Activated CD4-positive, alpha-beta T cell treated with anti-CD3 and anti-CD28 coated beads for 1 hour (primary cell): ENCODE data around the gene CEP250.
"Not testable (repeated sequence)": the region's sequence is repeated elsewhere in the genome, so short reads cannot be mapped to it uniquely, and the experiment has no call there.

Experiments
- DNase-seq: peaks from one replicate; pipeline ENCODE4 v3.0.0-alpha.2; 2020

CEP250 gene

GRCh38 chr20:35539756-35540212 is 84.4 kb downstream of the CEP250 start:
- no peak for DNase-seq

GRCh38 chr20:35541118-35541782 is 85.9 kb downstream of the CEP250 start:
- DNase-seq = no peak

- peak; percentile 94 for DNase-seq
Measured at GRCh38 chr20:35541783-35542662, 86.6 kb downstream of the CEP250 start, which contains the start of gene ERGIC3. Gene ERGIC3 (plus strand): TSS chr20:35542078. CDS start chr20:35542098, 20 bp downstream.

- DNase-seq = no peak
Measured at GRCh38 chr20:35542990-35543389, 87.6 kb downstream of the CEP250 start.

- no peak for DNase-seq
Measured at GRCh38 chr20:35544436-35544835, 89.0 kb downstream of the CEP250 start.

- not testable (repeated sequence) for DNase-seq
Measured at GRCh38 chr20:35544941-35545340, 89.5 kb downstream of the CEP250 start.

- DNase-seq = no peak
Measured at GRCh38 chr20:35546127-35546526, 90.7 kb downstream of the CEP250 start.

- no peak for DNase-seq
Measured at GRCh38 chr20:35547329-35547728, 91.9 kb downstream of the CEP250 start.

GRCh38 chr20:35551503-35551902 is 96.1 kb downstream of the CEP250 start:
- DNase-seq = no peak

GRCh38 chr20:35552914-35553313 is 97.5 kb downstream of the CEP250 start:
- DNase-seq = no peak

GRCh38 chr20:35555461-35555860 is 100.1 kb downstream of the CEP250 start:
- not testable (repeated sequence) for DNase-seq

GRCh38 chr20:35555951-35556645 is 100.7 kb downstream of the CEP250 start:
- DNase-seq = no peak

- DNase-seq = no peak
Measured at GRCh38 chr20:35556871-35557270, 101.5 kb downstream of the CEP250 start.

GRCh38 chr20:35558451-35558850 is 103.1 kb downstream of the CEP250 start:
- DNase-seq = no peak

- DNase-seq = no peak
Measured at GRCh38 chr20:35559042-35559693, 103.8 kb downstream of the CEP250 start.

- DNase-seq = no peak
Measured at GRCh38 chr20:35560105-35560511, 104.7 kb downstream of the CEP250 start.

GRCh38 chr20:35560541-35560940 is 105.1 kb downstream of the CEP250 start:
- no peak for DNase-seq

GRCh38 chr20:35561268-35561667 is 105.9 kb downstream of the CEP250 start:
- DNase-seq = no peak

GRCh38 chr20:35561671-35562070 is 106.3 kb downstream of the CEP250 start:
- no peak for DNase-seq

GRCh38 chr20:35562541-35563110 is 107.2 kb downstream of the CEP250 start:
- no peak for DNase-seq

- no peak for DNase-seq
Measured at GRCh38 chr20:35563834-35564233, 108.4 kb downstream of the CEP250 start.

- no peak for DNase-seq
Measured at GRCh38 chr20:35564905-35565304, 109.5 kb downstream of the CEP250 start.
